ENCODE measurements around the gene TBC1D20. TPM values are rescaled to one million over a fixed set of nuclear protein-coding genes. Genes with fewer than 3 reads are reported as not detected.
A peak's percentile ranks its signal among the peaks of the same experiment; 100 is the strongest.
"Not testable (repeated sequence)": the region's sequence is repeated elsewhere in the genome, so short reads cannot be mapped to it uniquely, and the experiment has no call there.

The TBC1D20 gene
- total RNA-seq, 1 donor from 2014 or later: 24.1 TPM

DNA sequence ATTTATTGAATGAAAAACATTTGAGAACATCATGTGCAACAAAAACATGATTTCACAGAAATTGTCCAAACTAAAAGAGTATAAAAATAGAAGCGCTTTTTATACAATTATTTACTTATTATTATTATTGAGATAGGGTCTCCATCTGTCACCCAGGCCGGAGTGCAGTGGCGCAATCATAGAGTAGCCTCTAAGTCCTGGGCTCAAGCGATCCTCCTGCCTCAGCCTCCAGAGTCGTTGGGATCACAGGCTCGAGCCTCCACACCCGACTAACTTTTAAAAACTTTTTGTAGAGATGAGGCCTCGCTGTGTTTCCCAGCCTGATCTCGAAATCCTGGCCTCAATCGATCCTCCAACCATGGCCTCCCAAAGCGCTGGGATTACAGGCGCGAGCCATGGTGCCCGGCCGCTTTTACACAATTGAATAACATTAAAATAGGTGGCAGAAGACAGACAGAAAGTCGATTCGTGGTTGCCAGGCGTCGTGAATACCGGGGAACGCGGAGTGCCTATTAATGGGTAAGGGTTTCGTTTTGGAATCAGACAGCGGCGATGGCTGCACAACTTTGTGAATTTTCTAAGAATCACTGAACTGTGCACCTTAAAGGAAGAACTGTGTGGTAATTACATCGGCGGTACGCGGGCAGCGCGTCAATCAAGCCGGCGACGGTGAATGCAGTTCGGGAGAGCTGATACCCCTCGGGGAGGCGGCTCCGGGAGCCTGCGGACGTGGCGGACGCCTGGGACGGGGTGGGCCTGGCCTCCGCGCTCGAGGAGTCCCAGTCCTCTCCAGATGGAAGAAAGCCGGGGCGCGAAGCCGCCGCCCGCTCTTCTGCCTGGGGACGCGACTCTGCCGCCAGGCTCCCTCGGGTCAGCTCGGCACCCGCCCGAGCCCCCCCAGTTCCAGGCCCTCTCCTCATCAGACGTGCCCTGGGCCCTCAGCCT is 807 bp downstream of the TBC1D20 start:
- Mint-ChIP-seq H3K4me3 (peak overlapping the region; percentile 93), H3K27ac (peak overlapping the region; percentile 83), H3K36me3 (ENCODE audit: low read depth) (peaks cover 9% of the 10 kb centered on the region), H3K4me1 (peaks cover 24% of the 10 kb centered on the region), H3K27me3 (no peaks in the 10 kb centered on the region), H3K9me3 (no peaks in the 10 kb centered on the region)
- intact Hi-C loops (cut with micrococcal nuclease): loop anchor here (1.0 to 2.0 kb wide), 6 partner anchors 18 to 107 kb away; partner anchors contain the start of gene CSNK2A1
- TF ChIP-seq CTCF (IDR thresholded peaks at IDR 0.05): no peak
- CTCF ChIA-PET: no interaction called here
- ATAC-seq (ENCODE audit: low read depth) (peak; percentile 17), DNase-seq (no peak)
- POLR2A ChIA-PET: interaction anchor here (0.6 to 1.8 kb wide), 7 partner anchors 54 to 100 kb away, joined by 3 to 10 read pairs (median 3); partner anchors contain the start of gene RBCK1

DNA sequence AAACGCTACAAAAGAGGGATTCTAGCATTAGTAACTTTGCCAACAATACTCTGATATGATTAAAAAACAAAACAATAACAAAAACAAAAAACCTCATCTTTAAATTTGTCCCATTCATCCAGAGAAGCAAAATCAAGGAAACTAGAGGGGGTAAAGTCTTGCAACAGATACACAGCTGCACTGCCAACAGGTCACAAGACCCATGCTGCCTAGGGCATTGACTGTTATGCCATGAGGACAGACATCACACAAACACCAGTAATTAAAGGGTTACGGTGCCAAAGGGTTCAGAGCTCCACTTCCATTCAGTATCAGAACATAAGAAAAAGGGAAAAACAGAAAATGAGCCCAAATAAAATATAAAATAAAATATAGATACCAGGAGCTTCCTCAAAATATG is 1.6 kb downstream of the TBC1D20 start:
- intact Hi-C loops (cut with micrococcal nuclease): no loop called here

DNA sequence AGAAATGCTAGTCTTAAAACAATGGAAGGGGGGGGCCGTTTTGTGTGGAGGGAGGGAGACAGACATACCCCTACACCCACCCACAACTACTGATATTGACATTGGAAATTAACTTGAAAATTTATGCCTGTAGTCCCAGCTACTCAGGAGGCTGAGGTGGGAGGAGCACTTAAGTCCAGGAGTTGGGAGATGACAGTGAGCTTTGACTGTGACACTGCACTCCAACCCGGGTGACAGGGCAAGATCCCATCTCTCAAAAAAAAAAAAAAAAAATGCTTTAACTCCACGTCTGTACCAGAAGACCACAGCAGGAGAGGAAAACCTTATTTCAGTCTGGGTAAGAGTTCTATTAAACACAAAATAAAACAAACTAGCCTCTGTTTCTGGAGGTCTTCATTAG is 2.2 kb downstream of the TBC1D20 start:
- POLR2A ChIA-PET: no interaction called here
- intact Hi-C loops (cut with micrococcal nuclease): no loop called here

More for the DNA sequence above, 1.6 kb downstream of the TBC1D20 start:
- DNase-seq (no peak), ATAC-seq (ENCODE audit: low read depth) (no peak)
- TF ChIP-seq CTCF (IDR thresholded peaks at IDR 0.05): no peak
- Mint-ChIP-seq H3K36me3 (ENCODE audit: low read depth) (peaks cover 9% of the 10 kb centered on the region), H3K9me3 (no peaks in the 10 kb centered on the region), H3K27me3 (no peaks in the 10 kb centered on the region), H3K27ac (no peak overlapping the region), H3K4me3 (peak overlapping the region; percentile 35), H3K4me1 (peaks cover 26% of the 10 kb centered on the region)
- CTCF ChIA-PET: no interaction called here
- POLR2A ChIA-PET: interaction anchor here (0.7 kb wide), 1 partner anchor 53 kb away, joined by 3 read pairs; no protein-coding TSS in a partner anchor

GRCh38 chr20:458776-459175 is 3.6 kb downstream of the TBC1D20 start:
- no peak for DNase-seq
- H3K27ac Mint-ChIP-seq: no peak overlapping the region
- H3K4me3 Mint-ChIP-seq: no peak overlapping the region
- ATAC-seq (ENCODE audit: low read depth): no peak
- ChIA-PET POLR2A (no interaction called here), CTCF (no interaction called here)
- H3K27me3 Mint-ChIP-seq: no peaks in the 10 kb centered on the region
- intact Hi-C loops (cut with micrococcal nuclease): no loop called here
- H3K4me1 Mint-ChIP-seq: peaks cover 26% of the 10 kb centered on the region
- no peaks in the 10 kb centered on the region for H3K9me3 Mint-ChIP-seq
- peaks cover 9% of the 10 kb centered on the region for H3K36me3 Mint-ChIP-seq (ENCODE audit: low read depth)
- TF ChIP-seq CTCF (IDR thresholded peaks at IDR 0.05): no peak

More for the DNA sequence above, 2.2 kb downstream of the TBC1D20 start:
- Mint-ChIP-seq H3K27ac (no peak overlapping the region), H3K9me3 (no peaks in the 10 kb centered on the region), H3K36me3 (ENCODE audit: low read depth) (peaks cover 9% of the 10 kb centered on the region), H3K27me3 (no peaks in the 10 kb centered on the region), H3K4me3 (no peak overlapping the region), H3K4me1 (peaks cover 26% of the 10 kb centered on the region)
- TF ChIP-seq CTCF (IDR thresholded peaks at IDR 0.05): no peak
- CTCF ChIA-PET: no interaction called here
- no peak for ATAC-seq (ENCODE audit: low read depth)
- no peak for DNase-seq

DNA sequence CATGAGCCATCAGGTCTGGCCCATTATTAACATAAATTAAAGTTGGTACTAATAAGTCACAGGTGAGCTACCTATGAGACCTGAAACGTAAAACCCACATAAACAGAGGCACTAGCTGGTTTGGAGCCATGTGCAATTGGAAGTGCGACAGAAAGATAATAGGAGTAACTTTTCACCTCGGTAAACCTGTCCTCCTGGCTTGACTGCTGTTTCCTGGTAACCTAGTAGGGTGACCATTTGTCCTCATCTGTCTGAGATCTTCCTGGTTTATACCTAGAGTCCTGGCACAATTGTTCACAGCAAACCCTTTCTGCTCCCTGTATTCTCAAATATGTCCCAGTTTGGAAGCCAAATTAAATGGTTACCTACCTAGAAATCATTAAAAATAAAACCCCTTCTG is 7.4 kb downstream of the TBC1D20 start:
- ChIA-PET POLR2A (no interaction called here), CTCF (no interaction called here)
- intact Hi-C loops (cut with micrococcal nuclease): no loop called here

DNA sequence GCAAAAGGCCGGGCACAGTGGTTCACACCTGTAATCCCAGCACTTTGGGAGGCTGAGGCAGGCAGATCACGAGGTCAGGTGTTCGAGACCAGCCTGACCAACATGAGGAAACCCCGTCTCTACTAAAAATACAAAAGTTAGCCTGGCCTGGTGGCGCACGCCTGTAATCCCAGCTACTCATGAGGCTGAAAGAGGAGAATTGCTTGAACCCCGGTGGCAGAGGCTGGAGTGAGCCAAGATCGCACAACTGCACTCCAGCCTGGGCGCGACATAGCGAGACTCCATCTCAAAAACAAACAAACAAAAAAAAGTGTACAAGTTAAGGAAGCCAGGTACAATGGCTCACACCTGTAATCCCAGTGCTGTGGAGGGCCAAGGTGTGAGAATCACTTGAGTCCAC is 10.3 kb downstream of the TBC1D20 start:
- peaks cover 10% of the 10 kb centered on the region for H3K36me3 Mint-ChIP-seq (ENCODE audit: low read depth)
- H3K9me3 Mint-ChIP-seq; ATAC-seq (ENCODE audit: low read depth); CTCF ChIA-PET; intact Hi-C loops (cut with micrococcal nuclease); H3K27me3 Mint-ChIP-seq; POLR2A ChIA-PET; DNase-seq; H3K4me3 Mint-ChIP-seq; H3K27ac Mint-ChIP-seq; H3K4me1 Mint-ChIP-seq: not testable (repeated sequence)

More for the DNA sequence above, 7.4 kb downstream of the TBC1D20 start:
- no peak overlapping the region for H3K4me3 Mint-ChIP-seq
- H3K27ac Mint-ChIP-seq: no peak overlapping the region
- H3K27me3 Mint-ChIP-seq: no peaks in the 10 kb centered on the region
- H3K4me1 Mint-ChIP-seq: peaks cover 2% of the 10 kb centered on the region
- TF ChIP-seq CTCF (IDR thresholded peaks at IDR 0.05): no peak
- H3K36me3 Mint-ChIP-seq (ENCODE audit: low read depth): peaks cover 13% of the 10 kb centered on the region
- no peak for DNase-seq
- no peaks in the 10 kb centered on the region for H3K9me3 Mint-ChIP-seq
- ATAC-seq (ENCODE audit: low read depth): no peak
